HepG2 (cell line): Measurements from ENCODE around the gene ACSS2. TPM values are rescaled to one million over a fixed set of nuclear protein-coding genes. Genes with fewer than 3 reads are reported as not detected.
A peak's percentile ranks its signal among the peaks of the same experiment; 100 is the strongest.

Experiments
- FOSL2 ChIP-seq: sonication (generic); formaldehyde crosslinking; IDR thresholded peaks from 2 replicates; pipeline ENCODE4 v1.4.0; 2020; ENCODE audit warnings: missing genetic modification reagents
- MATR3 ChIP-seq: sonication (generic); formaldehyde crosslinking; IDR thresholded peaks from 2 replicates; pipeline ENCODE4 v1.4.0; 2020; ENCODE audit warnings: missing genetic modification reagents
- RARG ChIP-seq: sonication (generic); formaldehyde crosslinking; IDR thresholded peaks from 2 replicates; pipeline ENCODE4 v1.4.0; 2020; ENCODE audit warnings: low read depth, mild to moderate bottlenecking, missing genetic modification reagents
- RELA ChIP-seq: sonication (generic); formaldehyde crosslinking; IDR thresholded peaks from 2 replicates; pipeline ENCODE4 v1.4.0; 2020; ENCODE audit warnings: missing genetic modification reagents
- SP2 ChIP-seq: sonication (generic); formaldehyde crosslinking; IDR thresholded peaks from 2 replicates; pipeline ENCODE4 v1.5.1; 2020; ENCODE audit warnings: mild to moderate bottlenecking, missing genetic modification reagents
- THYN1 ChIP-seq: sonication (generic); formaldehyde crosslinking; IDR thresholded peaks from 2 replicates; pipeline ENCODE4 v1.8.1; 2023; ENCODE audit warnings: low read depth, mild to moderate bottlenecking, moderate library complexity, missing genetic modification reagents, borderline replicate concordance
- TOPORS ChIP-seq: sonication (generic); formaldehyde crosslinking; IDR thresholded peaks from 2 replicates; pipeline ENCODE4 v1.8.0; 2023; ENCODE audit warnings: mild to moderate bottlenecking, missing genetic modification reagents
- ZBTB21 ChIP-seq: sonication (generic); formaldehyde crosslinking; IDR thresholded peaks from 2 replicates; pipeline ENCODE4 v1.4.0; 2020; ENCODE audit warnings: missing genetic modification reagents
- ZSCAN20 ChIP-seq: sonication (generic); formaldehyde crosslinking; IDR thresholded peaks from 2 replicates; pipeline ENCODE4 v1.4.0; 2020; ENCODE audit warnings: missing genetic modification reagents, mild to moderate bottlenecking, borderline replicate concordance
- polyA plus RNA-seq, 8 experiments: library from polyadenylated mRNA; depleted of rRNA in 3 of 8; stranded (reverse) in 7 of 8; unstranded in 1 of 8; fragments of >200 nt; fragmentation: Illumina TruSeq in 4 of 8; extraction: Trizol in 4 of 8; gene quantifications; 2 replicates each; pipeline versions ENCODE4 v1.2.1 to v1.2.3, GENCODE V29; 2011 to 2016; ENCODE audit warnings: low read depth in 4 of 8, missing spikeins in 1 of 8, mixed read lengths in 1 of 8; ENCODE audit not compliant: insufficient read depth in 1 of 8
- total RNA-seq, 5 experiments: library from RNA; depleted of rRNA; stranded (reverse); fragments of >200 nt; fragmentation: Illumina TruSeq; extraction: Trizol; gene quantifications; 2 replicates each; pipeline ENCODE4 v1.2.3, GENCODE V29; 2016; ENCODE audit warnings: low read depth in 1 of 5
- TF ChIP-seq, protein P1 (sequence below): sonication (generic); formaldehyde crosslinking; IDR thresholded peaks from 2 replicates; pipeline ENCODE4 v1.5.1; 2020; ENCODE audit warnings: mild to moderate bottlenecking, missing genetic modification reagents, moderate library complexity
- TF ChIP-seq, protein P2 (sequence below): IDR thresholded peaks from 2 replicates; pipeline ENCODE4 v1.6.1; 2016; ENCODE audit warnings: low read depth
- TF ChIP-seq, protein P3 (sequence below): sonication (generic); formaldehyde crosslinking; IDR thresholded peaks from 2 replicates; pipeline ENCODE4 v1.5.0; 2020; ENCODE audit warnings: missing genetic modification reagents
- TF ChIP-seq, protein P4 (sequence below): sonication (generic); formaldehyde crosslinking; IDR thresholded peaks from 2 replicates; pipeline ENCODE4 v1.5.0; 2020; ENCODE audit warnings: mild to moderate bottlenecking, missing genetic modification reagents, borderline replicate concordance

Gene ACSS2
- total and polyA plus RNA-seq, 2 of the 13 experiments (the other 11 are each of a cell fraction or from before 2014, with no cell fraction given), result 72.8 to 89.7 TPM

DNA sequence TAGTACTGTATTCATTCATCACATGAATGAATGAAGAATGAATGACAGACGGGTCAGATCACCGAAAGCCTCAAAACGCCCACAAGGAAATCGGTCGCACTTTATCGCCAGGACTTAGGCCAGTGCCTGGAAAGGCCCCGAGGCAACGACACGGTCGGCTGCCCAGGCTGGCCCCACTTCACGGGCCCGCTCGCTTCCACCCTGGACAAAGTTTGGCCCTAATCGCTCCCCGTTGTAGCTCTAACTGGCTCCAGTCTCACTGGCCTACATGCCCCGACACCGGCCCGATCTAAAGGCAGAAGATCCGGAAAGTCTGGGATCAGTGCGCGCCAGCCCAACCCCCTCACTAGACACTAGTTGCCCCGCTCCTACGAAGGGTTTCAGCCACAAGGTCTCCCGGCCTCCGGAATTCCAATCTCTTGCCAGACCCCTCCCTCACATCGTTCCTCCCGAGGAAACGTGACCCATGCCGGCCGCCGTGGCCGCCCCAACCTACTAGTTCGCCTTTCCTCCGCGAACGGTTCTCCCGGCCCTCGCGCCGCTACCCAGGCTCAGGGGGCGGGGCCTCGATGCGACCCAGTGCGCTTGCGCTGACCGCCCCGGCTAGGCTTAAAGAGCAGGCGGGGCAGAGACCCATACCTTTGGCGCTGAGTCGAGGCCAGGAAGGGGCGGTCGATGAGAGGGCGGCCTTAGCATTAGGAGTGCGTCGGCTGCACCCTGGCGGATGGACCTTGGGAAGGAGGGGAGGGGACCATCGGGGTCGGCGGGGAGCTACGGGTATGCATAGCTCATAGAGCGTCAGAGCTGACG lies 79.0 kb downstream of the ACSS2 start, which contains the start of the genes GSS and MYH7B (continued):
- no peak for TF ChIP-seq THYN1 (CRISPR knock-in tag)
- peak; percentile 92 for TF ChIP-seq RARG (CRISPR knock-in tag)
- TF ChIP-seq SP2 (CRISPR knock-in tag), result no peak
- peak; percentile 72; the same call in 1 of the 2 replicates for TF ChIP-seq FOSL2 (CRISPR knock-in tag)
- TF ChIP-seq ZSCAN20 (CRISPR knock-in tag), result 0 out of 2 replicates have a peak, but pooled peaks have one; percentile 84
- TF ChIP-seq, protein P1, sequence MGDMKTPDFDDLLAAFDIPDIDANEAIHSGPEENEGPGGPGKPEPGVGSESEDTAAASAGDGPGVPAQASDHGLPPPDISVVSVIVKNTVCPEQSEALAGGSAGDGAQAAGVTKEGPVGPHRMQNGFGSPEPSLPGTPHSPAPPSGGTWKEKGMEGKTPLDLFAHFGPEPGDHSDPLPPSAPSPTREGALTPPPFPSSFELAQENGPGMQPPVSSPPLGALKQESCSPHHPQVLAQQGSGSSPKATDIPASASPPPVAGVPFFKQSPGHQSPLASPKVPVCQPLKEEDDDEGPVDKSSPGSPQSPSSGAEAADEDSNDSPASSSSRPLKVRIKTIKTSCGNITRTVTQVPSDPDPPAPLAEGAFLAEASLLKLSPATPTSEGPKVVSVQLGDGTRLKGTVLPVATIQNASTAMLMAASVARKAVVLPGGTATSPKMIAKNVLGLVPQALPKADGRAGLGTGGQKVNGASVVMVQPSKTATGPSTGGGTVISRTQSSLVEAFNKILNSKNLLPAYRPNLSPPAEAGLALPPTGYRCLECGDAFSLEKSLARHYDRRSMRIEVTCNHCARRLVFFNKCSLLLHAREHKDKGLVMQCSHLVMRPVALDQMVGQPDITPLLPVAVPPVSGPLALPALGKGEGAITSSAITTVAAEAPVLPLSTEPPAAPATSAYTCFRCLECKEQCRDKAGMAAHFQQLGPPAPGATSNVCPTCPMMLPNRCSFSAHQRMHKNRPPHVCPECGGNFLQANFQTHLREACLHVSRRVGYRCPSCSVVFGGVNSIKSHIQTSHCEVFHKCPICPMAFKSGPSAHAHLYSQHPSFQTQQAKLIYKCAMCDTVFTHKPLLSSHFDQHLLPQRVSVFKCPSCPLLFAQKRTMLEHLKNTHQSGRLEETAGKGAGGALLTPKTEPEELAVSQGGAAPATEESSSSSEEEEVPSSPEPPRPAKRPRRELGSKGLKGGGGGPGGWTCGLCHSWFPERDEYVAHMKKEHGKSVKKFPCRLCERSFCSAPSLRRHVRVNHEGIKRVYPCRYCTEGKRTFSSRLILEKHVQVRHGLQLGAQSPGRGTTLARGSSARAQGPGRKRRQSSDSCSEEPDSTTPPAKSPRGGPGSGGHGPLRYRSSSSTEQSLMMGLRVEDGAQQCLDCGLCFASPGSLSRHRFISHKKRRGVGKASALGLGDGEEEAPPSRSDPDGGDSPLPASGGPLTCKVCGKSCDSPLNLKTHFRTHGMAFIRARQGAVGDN (CRISPR knock-in tag), result peak; percentile 100
- no peak for TF ChIP-seq MATR3
- TF ChIP-seq, protein P2, sequence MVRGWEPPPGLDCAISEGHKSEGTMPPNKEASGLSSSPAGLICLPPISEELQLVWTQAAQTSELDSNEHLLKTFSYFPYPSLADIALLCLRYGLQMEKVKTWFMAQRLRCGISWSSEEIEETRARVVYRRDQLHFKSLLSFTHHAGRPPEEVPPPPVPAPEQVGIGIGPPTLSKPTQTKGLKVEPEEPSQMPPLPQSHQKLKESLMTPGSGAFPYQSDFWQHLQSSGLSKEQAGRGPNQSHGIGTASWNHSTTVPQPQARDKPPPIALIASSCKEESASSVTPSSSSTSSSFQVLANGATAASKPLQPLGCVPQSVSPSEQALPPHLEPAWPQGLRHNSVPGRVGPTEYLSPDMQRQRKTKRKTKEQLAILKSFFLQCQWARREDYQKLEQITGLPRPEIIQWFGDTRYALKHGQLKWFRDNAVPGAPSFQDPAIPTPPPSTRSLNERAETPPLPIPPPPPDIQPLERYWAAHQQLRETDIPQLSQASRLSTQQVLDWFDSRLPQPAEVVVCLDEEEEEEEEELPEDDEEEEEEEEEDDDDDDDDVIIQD (CRISPR knock-in tag), result peak; percentile 74
- TF ChIP-seq, protein P3, sequence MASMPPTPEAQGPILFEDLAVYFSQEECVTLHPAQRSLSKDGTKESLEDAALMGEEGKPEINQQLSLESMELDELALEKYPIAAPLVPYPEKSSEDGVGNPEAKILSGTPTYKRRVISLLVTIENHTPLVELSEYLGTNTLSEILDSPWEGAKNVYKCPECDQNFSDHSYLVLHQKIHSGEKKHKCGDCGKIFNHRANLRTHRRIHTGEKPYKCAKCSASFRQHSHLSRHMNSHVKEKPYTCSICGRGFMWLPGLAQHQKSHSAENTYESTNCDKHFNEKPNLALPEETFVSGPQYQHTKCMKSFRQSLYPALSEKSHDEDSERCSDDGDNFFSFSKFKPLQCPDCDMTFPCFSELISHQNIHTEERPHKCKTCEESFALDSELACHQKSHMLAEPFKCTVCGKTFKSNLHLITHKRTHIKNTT, result no peak
- TF ChIP-seq TOPORS, result peak; percentile 92
- peak; percentile 74; the same call in 1 of the 2 replicates for TF ChIP-seq ZBTB21 (CRISPR knock-in tag)
- 0 out of 2 replicates have a peak, but pooled peaks have one; percentile 90 for TF ChIP-seq RELA (CRISPR knock-in tag)
- TF ChIP-seq, protein P4, sequence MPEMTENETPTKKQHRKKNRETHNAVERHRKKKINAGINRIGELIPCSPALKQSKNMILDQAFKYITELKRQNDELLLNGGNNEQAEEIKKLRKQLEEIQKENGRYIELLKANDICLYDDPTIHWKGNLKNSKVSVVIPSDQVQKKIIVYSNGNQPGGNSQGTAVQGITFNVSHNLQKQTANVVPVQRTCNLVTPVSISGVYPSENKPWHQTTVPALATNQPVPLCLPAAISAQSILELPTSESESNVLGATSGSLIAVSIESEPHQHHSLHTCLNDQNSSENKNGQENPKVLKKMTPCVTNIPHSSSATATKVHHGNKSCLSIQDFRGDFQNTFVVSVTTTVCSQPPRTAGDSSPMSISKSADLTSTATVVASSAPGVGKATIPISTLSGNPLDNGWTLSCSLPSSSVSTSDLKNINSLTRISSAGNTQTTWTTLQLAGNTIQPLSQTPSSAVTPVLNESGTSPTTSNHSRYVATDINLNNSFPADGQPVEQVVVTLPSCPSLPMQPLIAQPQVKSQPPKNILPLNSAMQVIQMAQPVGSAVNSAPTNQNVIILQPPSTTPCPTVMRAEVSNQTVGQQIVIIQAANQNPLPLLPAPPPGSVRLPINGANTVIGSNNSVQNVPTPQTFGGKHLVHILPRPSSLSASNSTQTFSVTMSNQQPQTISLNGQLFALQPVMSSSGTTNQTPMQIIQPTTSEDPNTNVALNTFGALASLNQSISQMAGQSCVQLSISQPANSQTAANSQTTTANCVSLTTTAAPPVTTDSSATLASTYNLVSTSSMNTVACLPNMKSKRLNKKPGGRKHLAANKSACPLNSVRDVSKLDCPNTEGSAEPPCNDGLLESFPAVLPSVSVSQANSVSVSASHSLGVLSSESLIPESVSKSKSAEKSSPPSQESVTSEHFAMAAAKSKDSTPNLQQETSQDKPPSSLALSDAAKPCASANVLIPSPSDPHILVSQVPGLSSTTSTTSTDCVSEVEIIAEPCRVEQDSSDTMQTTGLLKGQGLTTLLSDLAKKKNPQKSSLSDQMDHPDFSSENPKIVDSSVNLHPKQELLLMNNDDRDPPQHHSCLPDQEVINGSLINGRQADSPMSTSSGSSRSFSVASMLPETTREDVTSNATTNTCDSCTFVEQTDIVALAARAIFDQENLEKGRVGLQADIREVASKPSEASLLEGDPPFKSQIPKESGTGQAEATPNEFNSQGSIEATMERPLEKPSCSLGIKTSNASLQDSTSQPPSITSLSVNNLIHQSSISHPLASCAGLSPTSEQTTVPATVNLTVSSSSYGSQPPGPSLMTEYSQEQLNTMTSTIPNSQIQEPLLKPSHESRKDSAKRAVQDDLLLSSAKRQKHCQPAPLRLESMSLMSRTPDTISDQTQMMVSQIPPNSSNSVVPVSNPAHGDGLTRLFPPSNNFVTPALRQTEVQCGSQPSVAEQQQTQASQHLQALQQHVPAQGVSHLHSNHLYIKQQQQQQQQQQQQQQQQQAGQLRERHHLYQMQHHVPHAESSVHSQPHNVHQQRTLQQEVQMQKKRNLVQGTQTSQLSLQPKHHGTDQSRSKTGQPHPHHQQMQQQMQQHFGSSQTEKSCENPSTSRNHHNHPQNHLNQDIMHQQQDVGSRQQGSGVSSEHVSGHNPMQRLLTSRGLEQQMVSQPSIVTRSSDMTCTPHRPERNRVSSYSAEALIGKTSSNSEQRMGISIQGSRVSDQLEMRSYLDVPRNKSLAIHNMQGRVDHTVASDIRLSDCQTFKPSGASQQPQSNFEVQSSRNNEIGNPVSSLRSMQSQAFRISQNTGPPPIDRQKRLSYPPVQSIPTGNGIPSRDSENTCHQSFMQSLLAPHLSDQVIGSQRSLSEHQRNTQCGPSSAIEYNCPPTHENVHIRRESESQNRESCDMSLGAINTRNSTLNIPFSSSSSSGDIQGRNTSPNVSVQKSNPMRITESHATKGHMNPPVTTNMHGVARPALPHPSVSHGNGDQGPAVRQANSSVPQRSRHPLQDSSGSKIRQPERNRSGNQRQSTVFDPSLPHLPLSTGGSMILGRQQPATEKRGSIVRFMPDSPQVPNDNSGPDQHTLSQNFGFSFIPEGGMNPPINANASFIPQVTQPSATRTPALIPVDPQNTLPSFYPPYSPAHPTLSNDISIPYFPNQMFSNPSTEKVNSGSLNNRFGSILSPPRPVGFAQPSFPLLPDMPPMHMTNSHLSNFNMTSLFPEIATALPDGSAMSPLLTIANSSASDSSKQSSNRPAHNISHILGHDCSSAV (CRISPR knock-in tag), result no peak
